HL-60 (cell line): ENCODE data around the gene DOCK9.

Experiments
- DNase-seq, 2 experiments: peaks; one replicate each; pipeline ENCODE4 v3.0.0-alpha.2; 2010 to 2020; ENCODE audit warnings: low read depth in 1 of 2, low spot score in 1 of 2
- H3K27ac ChIP-seq: fragments of 250-450 bp; sonication (Bioruptor Pico); replicated peaks from 2 replicates; pipeline ENCODE4 v1.5.1; 2020; ENCODE audit warnings: mild to moderate bottlenecking, moderate library complexity
- H3K27me3 ChIP-seq: fragments of 250-450 bp; sonication (Bioruptor Pico); 2 replicates; pipeline ENCODE4 v1.5.1; 2021; ENCODE audit warnings: mild to moderate bottlenecking, moderate library complexity; ENCODE audit not compliant: insufficient read depth, poor library complexity, severe bottlenecking
- H3K4me3 ChIP-seq: replicated peaks from 2 replicates; pipeline ENCODE4 v1.5.1; 2011; ENCODE audit warnings: mild to moderate bottlenecking, control low read depth, low read length; ENCODE audit not compliant: insufficient read depth
- GABPA ChIP-seq: IDR thresholded peaks from 2 replicates; pipeline ENCODE4 v1.6.1; 2012; ENCODE audit warnings: low read depth
- POLR2AphosphoS5 ChIP-seq: IDR thresholded peaks from 2 replicates; pipeline ENCODE4 v1.6.1; 2012; ENCODE audit warnings: low read depth
- SPI1 ChIP-seq: IDR thresholded peaks from 2 replicates; pipeline ENCODE4 v1.6.1; 2012; ENCODE audit warnings: low read depth, mild to moderate bottlenecking, borderline replicate concordance
- TF ChIP-seq, protein P1 (sequence below): IDR thresholded peaks from one replicate; pipeline ENCODE4 v1.5.1; 2011; ENCODE audit warnings: low read length, control low read depth, inconsistent platforms; ENCODE audit not compliant: insufficient read depth
- TF ChIP-seq, protein P2 (sequence below): IDR thresholded peaks from 2 replicates; pipeline ENCODE4 v1.6.1; 2012; ENCODE audit warnings: low read depth; ENCODE audit not compliant: insufficient replicate concordance

Gene DOCK9

DNA sequence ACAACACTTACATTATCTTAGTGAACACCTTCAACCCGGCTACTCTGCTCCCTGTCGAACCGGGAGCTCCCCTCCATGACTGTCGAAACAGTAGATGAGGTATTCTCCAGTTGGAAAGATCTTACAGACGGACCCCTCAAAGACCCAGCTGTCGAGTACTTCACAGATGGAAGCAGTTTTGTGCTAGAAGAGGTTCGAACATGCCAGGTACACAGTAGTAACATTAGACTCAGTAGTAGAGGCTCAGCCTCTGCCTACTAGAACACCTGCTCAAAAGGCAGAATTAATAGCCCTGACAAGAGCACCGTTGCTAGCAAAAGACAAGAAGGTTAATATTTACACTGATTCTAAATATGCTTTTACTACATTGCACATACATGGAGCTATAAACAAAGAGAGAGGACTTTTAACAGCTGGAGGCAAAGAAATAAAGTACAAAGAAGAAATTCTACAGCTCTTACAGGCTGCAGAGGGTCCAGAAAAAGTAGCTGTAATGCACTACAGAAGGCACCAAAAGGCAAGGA, 211.8 kb downstream of the DOCK9 start:
- peaks cover 6% of the 10 kb centered on the region for H3K27me3 ChIP-seq
- H3K4me3 ChIP-seq: no peak overlapping the region
- no peak for DNase-seq
- TF ChIP-seq, protein P1, sequence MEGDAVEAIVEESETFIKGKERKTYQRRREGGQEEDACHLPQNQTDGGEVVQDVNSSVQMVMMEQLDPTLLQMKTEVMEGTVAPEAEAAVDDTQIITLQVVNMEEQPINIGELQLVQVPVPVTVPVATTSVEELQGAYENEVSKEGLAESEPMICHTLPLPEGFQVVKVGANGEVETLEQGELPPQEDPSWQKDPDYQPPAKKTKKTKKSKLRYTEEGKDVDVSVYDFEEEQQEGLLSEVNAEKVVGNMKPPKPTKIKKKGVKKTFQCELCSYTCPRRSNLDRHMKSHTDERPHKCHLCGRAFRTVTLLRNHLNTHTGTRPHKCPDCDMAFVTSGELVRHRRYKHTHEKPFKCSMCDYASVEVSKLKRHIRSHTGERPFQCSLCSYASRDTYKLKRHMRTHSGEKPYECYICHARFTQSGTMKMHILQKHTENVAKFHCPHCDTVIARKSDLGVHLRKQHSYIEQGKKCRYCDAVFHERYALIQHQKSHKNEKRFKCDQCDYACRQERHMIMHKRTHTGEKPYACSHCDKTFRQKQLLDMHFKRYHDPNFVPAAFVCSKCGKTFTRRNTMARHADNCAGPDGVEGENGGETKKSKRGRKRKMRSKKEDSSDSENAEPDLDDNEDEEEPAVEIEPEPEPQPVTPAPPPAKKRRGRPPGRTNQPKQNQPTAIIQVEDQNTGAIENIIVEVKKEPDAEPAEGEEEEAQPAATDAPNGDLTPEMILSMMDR: no peak
- TF ChIP-seq, protein P2, sequence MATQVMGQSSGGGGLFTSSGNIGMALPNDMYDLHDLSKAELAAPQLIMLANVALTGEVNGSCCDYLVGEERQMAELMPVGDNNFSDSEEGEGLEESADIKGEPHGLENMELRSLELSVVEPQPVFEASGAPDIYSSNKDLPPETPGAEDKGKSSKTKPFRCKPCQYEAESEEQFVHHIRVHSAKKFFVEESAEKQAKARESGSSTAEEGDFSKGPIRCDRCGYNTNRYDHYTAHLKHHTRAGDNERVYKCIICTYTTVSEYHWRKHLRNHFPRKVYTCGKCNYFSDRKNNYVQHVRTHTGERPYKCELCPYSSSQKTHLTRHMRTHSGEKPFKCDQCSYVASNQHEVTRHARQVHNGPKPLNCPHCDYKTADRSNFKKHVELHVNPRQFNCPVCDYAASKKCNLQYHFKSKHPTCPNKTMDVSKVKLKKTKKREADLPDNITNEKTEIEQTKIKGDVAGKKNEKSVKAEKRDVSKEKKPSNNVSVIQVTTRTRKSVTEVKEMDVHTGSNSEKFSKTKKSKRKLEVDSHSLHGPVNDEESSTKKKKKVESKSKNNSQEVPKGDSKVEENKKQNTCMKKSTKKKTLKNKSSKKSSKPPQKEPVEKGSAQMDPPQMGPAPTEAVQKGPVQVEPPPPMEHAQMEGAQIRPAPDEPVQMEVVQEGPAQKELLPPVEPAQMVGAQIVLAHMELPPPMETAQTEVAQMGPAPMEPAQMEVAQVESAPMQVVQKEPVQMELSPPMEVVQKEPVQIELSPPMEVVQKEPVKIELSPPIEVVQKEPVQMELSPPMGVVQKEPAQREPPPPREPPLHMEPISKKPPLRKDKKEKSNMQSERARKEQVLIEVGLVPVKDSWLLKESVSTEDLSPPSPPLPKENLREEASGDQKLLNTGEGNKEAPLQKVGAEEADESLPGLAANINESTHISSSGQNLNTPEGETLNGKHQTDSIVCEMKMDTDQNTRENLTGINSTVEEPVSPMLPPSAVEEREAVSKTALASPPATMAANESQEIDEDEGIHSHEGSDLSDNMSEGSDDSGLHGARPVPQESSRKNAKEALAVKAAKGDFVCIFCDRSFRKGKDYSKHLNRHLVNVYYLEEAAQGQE: no peak
- TF ChIP-seq SPI1 (no peak), POLR2AphosphoS5 (no peak), GABPA (no peak)
- no peak overlapping the region for H3K27ac ChIP-seq

DNA sequence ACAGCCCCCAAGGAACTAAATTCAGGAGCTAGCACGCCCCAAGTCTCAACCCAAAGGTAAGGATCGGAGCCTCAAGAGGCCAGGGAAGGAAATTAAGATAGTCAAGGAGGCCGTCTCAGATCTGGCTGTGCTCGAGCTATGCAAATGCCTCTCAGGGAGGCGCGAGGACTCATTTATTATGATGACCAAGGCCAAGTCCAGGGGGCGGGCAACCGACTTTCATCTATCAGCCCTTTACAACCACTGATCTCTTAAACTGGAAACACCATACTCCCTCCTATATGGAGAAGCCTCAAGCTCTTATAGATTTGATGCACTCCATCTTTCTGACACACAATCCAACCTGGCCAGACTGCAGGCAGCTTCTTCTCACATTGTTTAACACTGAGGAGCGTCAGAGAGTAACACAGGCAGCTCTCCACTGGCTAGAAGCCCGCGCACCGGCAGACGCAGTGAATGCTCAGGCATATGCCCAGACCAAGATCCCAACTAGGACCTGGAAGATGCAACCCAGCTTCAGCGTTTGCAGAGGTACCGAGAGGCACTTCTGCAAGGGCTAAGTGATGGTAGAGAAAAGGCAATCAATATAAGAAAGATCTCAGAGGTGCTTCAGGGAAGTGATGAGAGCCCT, 215.8 kb downstream of the DOCK9 start:
- TF ChIP-seq GABPA: no peak
- TF ChIP-seq, protein P2: no peak
- TF ChIP-seq SPI1: no peak
- TF ChIP-seq, protein P1: no peak
- TF ChIP-seq POLR2AphosphoS5: no peak
- Histone ChIP-seq H3K27me3 (peaks cover 6% of the 10 kb centered on the region), H3K4me3 (no peak overlapping the region), H3K27ac (no peak overlapping the region)
- no peak for DNase-seq

DNA sequence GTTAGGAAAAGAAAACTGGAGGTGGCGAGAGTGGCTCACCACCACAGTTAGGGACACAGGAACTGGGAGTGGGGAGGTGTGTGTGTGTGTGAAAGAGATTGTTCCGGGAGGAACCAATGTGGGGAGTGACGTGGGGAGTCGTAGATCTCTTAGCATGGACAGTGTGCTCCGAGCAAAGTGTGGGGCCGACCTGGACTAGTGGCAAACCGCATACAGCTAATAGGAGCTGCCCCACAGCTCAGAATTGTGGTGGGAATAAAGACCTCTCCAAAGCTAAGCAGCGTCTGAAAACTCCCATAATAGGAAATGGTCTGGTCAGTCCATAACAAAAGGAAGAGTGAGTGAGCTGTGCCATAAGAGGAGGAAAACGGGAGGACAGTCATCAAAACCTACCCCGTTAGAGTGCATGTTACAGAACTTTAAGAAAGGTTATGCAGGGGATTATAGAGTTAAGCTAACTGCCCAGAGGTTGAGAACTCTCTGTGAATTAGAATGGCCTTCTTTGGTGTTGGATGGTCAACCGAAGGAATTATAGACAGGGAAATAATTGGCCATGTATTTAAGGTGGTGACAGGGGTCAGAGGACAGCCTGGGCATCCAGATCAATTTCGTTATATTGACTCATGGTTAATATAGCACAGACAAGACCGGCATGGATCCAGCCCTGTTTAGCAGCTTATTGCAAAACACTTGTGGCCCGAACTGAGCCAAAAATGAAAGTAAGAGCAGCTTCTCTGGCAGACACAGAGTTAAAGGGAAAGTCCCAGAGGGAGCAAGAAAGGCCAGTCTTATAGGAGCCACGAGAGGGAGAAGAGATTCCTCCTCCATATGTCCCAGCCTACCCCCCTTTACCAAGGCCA, 216.5 kb downstream of the DOCK9 start:
- DNase-seq: no peak
- Histone ChIP-seq H3K4me3 (no peak overlapping the region), H3K27ac (no peak overlapping the region), H3K27me3 (no peaks in the 10 kb centered on the region)
- TF ChIP-seq, protein P1: no peak
- TF ChIP-seq POLR2AphosphoS5 (no peak), SPI1 (no peak), GABPA (no peak)
- TF ChIP-seq, protein P2: no peak
